Testis (tissue), 3 donors: ENCODE data around the gene CCBE1. TPM values are rescaled to one million over a fixed set of nuclear protein-coding genes. Genes with fewer than 3 reads are reported as not detected.
A peak's percentile ranks its signal among the peaks of the same experiment; 100 is the strongest.
"Not testable (repeated sequence)": the region's sequence is repeated elsewhere in the genome, so short reads cannot be mapped to it uniquely, and the experiment has no call there.

Source experiments
- DNase-seq: peaks from one replicate; pipeline ENCODE4 v3.0.0-alpha.2; 2019
- H3K27ac ChIP-seq, 2 donors: fragments of 200-600 bp; sonication (generic); one replicate each; pipeline ENCODE4 v1.5.1; 2019
- H3K27me3 ChIP-seq: fragments of 200-600 bp; sonication (generic); one replicate; pipeline ENCODE4 v1.5.1; 2019
- H3K36me3 ChIP-seq: fragments of 200-600 bp; sonication (generic); one replicate; pipeline ENCODE4 v1.5.1; 2017; ENCODE audit warnings: low read depth; ENCODE audit errors: missing control alignments
- H3K4me1 ChIP-seq: fragments of 200-600 bp; sonication (generic); one replicate; pipeline ENCODE4 v1.5.1; 2019
- H3K4me3 ChIP-seq, 2 donors: fragments of 200-600 bp; sonication (generic); one replicate each; pipeline ENCODE4 v1.5.1; 2017 to 2019
- H3K9me3 ChIP-seq: fragments of 200-600 bp; sonication (generic); one replicate; pipeline ENCODE4 v1.5.1; 2017
- CTCF ChIP-seq, 3 experiments: fragments of 450-650 bp in 2 of 3; fragments of 200-600 bp in 1 of 3; sonication (generic) in 1 of 3; IDR thresholded peaks; one replicate each; pipeline ENCODE4 v1.5.1; 2016 to 2019; ENCODE audit warnings: antibody characterized with exemption in 3 of 3, mild to moderate bottlenecking in 2 of 3, moderate library complexity in 1 of 3
- POLR2A ChIP-seq: fragments of 450-650 bp; IDR thresholded peaks from one replicate; pipeline ENCODE4 v1.6.1; 2017; ENCODE audit warnings: antibody characterized with exemption, mild to moderate bottlenecking, moderate library complexity
- WGBS, 2 donors: methylation state at CpG; one replicate each; pipeline ENCODE4 v1.1.5; 2018; 5-methylcytosine and 5-hydroxymethylcytosine counted together
- intact Hi-C: fragments of 100-400 bp; cut with DNase I; formaldehyde crosslinking; loops from one replicate; pipeline ENCODE4 v1.15.1; 2023; ENCODE audit warnings: low total_unique reads
- polyA plus RNA-seq: library from polyadenylated mRNA; stranded (reverse); fragments of 350-450 nt; fragmentation: Illumina TruSeq; extraction: RNeasy Lipid Tissue Mini Kit (QIAGEN cat#74804); gene quantifications from one replicate; pipeline ENCODE4 v1.2.3, GENCODE V29; 2014; ENCODE audit warnings: low read depth, low replicate concordance; ENCODE audit not compliant: insufficient read depth
- total RNA-seq, 2 donors: library from RNA; depleted of rRNA; stranded (reverse); fragments of >200 nt; gene quantifications; one replicate each; pipeline ENCODE4 v1.2.3, GENCODE V29; 2016

Gene CCBE1
- total and polyA plus RNA-seq, 3 donors from 2014 or later: 1.8 to 2.6 (median 1.9) TPM

GRCh38 chr18:59518705-59519104, 178.5 kb downstream of the CCBE1 start:
- no peak overlapping the region for H3K4me3 ChIP-seq
- no peaks in the 10 kb centered on the region for H3K27me3 ChIP-seq
- TF ChIP-seq POLR2A (no peak), CTCF (IDR thresholded peaks at IDR 0.05) (no peak)
- no peak for DNase-seq
- no peaks in the 10 kb centered on the region for H3K9me3 ChIP-seq
- no peak overlapping the region for H3K27ac ChIP-seq
- intact Hi-C loops: no loop called here
- no peaks in the 10 kb centered on the region for H3K36me3 ChIP-seq
- WGBS, 2 donors: 76 to 77% methylated on average over 2 of the region's 2 CpGs
- H3K4me1 ChIP-seq: peaks cover 15% of the 10 kb centered on the region

GRCh38 chr18:59517446-59518165, 179.6 kb downstream of the CCBE1 start:
- no peak overlapping the region for H3K27ac ChIP-seq

GRCh38 chr18:59516356-59517155, 180.7 kb downstream of the CCBE1 start:
- Histone ChIP-seq H3K4me1 (peaks cover 15% of the 10 kb centered on the region), H3K9me3 (no peaks in the 10 kb centered on the region), H3K27me3 (no peaks in the 10 kb centered on the region), H3K36me3 (no peaks in the 10 kb centered on the region), H3K27ac (no peak overlapping the region), H3K4me3 (no peak overlapping the region)
- intact Hi-C loops: no loop called here
- no peak for TF ChIP-seq CTCF (IDR thresholded peaks at IDR 0.05)
- no peak for TF ChIP-seq POLR2A
- peak; percentile 72 for DNase-seq
- WGBS, 2 donors: 14 to 20% methylated on average over 6 of the region's 6 CpGs

More at GRCh38 chr18:59517446-59518165, 179.6 kb downstream of the CCBE1 start:
- peak; percentile 36 for DNase-seq
- Histone ChIP-seq H3K4me1 (peaks cover 15% of the 10 kb centered on the region), H3K9me3 (no peaks in the 10 kb centered on the region), H3K36me3 (no peaks in the 10 kb centered on the region), H3K4me3 (no peak overlapping the region), H3K27me3 (no peaks in the 10 kb centered on the region)
- TF ChIP-seq POLR2A: no peak
- TF ChIP-seq CTCF (IDR thresholded peaks at IDR 0.05): no peak
- 70 to 83% methylated on average over 4 of the region's 4 CpGs for WGBS, 2 donors
- intact Hi-C loops: no loop called here

DNA sequence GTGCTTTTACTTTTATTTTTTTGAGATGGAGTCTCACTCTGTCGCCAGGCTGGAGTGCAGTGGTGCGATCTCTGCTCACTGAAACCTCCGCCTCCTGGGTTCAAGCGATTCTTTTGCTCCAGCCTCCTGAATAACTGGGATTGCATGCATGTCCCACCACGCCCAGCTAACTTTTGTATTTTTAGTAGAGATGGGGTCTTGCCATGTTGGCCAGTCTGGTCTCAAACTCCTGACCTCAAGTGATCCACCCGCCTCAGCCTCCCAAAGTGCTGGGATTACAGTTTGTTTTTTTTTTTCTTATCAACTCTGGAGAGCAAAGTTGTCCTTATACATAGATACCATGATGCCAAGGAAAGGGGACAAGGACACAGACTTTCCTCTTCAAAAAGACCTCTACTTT, 181.3 kb downstream of the CCBE1 start:
- 64 to 77% methylated on average over 6 of the region's 6 CpGs for WGBS, 2 donors
- H3K4me1 ChIP-seq: peaks cover 15% of the 10 kb centered on the region
- H3K4me3 ChIP-seq, H3K27ac ChIP-seq, H3K9me3 ChIP-seq, DNase-seq, H3K27me3 ChIP-seq, intact Hi-C loops, H3K36me3 ChIP-seq: not testable (repeated sequence)

DNA sequence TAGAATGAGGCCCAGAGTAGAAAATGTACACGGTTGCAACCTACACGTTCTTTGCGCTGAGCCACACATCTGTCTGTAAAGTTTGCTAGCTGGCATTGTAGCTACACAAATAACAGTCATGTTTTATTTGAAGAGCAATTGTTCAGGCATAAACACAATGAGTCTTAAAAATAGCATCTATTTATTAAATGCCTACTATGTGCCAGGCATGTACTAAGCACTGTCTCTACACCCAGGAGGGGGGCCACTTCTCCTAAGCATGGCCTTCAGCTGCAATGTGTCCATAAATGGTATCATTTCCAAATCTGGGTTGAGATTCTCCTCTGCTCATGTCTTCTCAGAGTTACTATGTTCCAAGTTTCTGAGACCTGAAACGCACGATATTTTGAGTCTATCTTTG, 182.1 kb downstream of the CCBE1 start:
- Histone ChIP-seq H3K36me3 (no peaks in the 10 kb centered on the region), H3K27me3 (no peaks in the 10 kb centered on the region), H3K9me3 (no peaks in the 10 kb centered on the region), H3K27ac (no peak overlapping the region), H3K4me3 (no peak overlapping the region), H3K4me1 (peaks cover 15% of the 10 kb centered on the region)
- no peak for DNase-seq
- intact Hi-C loops: no loop called here
- TF ChIP-seq CTCF (IDR thresholded peaks at IDR 0.05) (no peak), POLR2A (no peak)
- 81 to 90% methylated on average over 5 of the region's 5 CpGs for WGBS, 2 donors
